BJ (cell line): ENCODE measurements around the gene ATE1. TPM values are rescaled to one million over a fixed set of nuclear protein-coding genes. Genes with fewer than 3 reads are reported as not detected.

ENCODE experiments used
- CTCF ChIA-PET: fragments of 350-600 bp; formaldehyde crosslinking; extraction: SDS; loops from one replicate; lab custom pipeline; 2021; ENCODE audit warnings: antibody characterized with exemption, inconsistent platforms; lab: Yijun Ruan, JAX
- POLR2A ChIA-PET: fragments of 300-600 bp; sonication (Branson Sonifier 250); formaldehyde crosslinking; extraction: SDS; loops from one replicate; lab custom pipeline; 2021; ENCODE audit warnings: antibody characterized with exemption; lab: Charles Lee
- DNase-seq: peaks from one replicate; pipeline ENCODE4 v3.0.0-alpha.2; 2011; ENCODE audit warnings: low read depth
- H3K27me3 ChIP-seq: 2 replicates; pipeline ENCODE4 v1.6.0; 2011; ENCODE audit warnings: low read length; ENCODE audit not compliant: control insufficient read depth, insufficient read depth
- H3K36me3 ChIP-seq: 2 replicates; pipeline ENCODE4 v1.5.1; 2011; ENCODE audit warnings: low read length; ENCODE audit not compliant: control insufficient read depth, insufficient read depth
- H3K4me3 ChIP-seq: 2 replicates; pipeline ENCODE4 v1.5.1; 2011; ENCODE audit warnings: low read depth, mild to moderate bottlenecking, control low read depth, low read length
- polyA plus RNA-seq: library from polyadenylated mRNA; depleted of rRNA; stranded (reverse); fragments of >200 nt; gene quantifications from 2 replicates; pipeline ENCODE4 v1.2.3, GENCODE V29; 2011
- TF ChIP-seq, protein P1 (sequence below): IDR thresholded peaks from 2 replicates; pipeline ENCODE4 v1.5.1; 2011; ENCODE audit warnings: low read depth, mild to moderate bottlenecking, control low read depth, inconsistent platforms, low read length, moderate library complexity; ENCODE audit not compliant: insufficient read depth

ATE1 gene
- polyA plus RNA-seq, 1 experiment, result 7.4 TPM

DNA sequence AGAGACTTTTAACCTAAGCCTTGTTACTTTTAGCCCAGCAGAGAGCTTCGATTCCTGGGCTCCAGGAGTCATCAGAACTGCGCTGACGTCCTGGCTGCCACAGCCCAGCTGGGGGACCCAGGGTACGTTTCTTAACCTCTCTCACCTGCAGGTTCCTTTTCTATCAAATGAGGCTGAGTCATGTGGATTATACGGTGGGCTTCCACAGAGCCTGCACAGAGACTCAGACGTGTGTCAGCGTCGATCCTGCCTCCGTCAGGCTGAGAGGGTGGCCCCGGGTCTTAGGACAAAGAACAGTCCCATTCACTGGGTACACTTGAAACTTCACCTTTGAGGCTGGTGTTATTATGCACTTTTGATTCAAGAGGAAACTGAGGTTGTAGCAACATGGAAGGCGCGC lies 228.9 kb downstream of the ATE1 start:
- no peaks in the 10 kb centered on the region for H3K27me3 ChIP-seq
- CTCF ChIA-PET, result no interaction called here
- H3K36me3 ChIP-seq, result no peaks in the 10 kb centered on the region
- no peak for DNase-seq
- POLR2A ChIA-PET, result no interaction called here
- H3K4me3 ChIP-seq, result no peak overlapping the region
- TF ChIP-seq, protein P1, sequence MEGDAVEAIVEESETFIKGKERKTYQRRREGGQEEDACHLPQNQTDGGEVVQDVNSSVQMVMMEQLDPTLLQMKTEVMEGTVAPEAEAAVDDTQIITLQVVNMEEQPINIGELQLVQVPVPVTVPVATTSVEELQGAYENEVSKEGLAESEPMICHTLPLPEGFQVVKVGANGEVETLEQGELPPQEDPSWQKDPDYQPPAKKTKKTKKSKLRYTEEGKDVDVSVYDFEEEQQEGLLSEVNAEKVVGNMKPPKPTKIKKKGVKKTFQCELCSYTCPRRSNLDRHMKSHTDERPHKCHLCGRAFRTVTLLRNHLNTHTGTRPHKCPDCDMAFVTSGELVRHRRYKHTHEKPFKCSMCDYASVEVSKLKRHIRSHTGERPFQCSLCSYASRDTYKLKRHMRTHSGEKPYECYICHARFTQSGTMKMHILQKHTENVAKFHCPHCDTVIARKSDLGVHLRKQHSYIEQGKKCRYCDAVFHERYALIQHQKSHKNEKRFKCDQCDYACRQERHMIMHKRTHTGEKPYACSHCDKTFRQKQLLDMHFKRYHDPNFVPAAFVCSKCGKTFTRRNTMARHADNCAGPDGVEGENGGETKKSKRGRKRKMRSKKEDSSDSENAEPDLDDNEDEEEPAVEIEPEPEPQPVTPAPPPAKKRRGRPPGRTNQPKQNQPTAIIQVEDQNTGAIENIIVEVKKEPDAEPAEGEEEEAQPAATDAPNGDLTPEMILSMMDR, result no peak

DNA sequence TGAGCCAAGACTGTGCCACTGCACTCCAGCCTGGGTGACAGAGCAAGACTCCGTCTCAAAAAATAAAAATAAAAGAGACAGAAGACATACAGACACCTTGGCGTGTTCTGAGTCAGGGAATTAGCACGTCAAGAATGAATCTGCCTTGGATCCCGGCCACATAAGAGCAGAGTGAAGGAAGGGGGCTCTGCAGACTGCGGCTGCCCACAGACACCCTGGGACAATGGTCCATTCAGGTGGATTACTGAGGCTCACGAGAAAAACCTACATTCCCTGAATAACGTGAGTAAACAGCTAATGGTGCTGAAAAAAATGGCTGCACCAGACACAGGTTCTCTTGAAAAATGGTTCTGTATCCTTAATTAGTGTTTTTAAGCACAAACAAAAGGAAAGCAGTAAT lies 229.5 kb downstream of the ATE1 start:
- no peak for DNase-seq
- Histone ChIP-seq H3K36me3 (no peaks in the 10 kb centered on the region), H3K4me3 (no peak overlapping the region), H3K27me3 (no peaks in the 10 kb centered on the region)
- ChIA-PET CTCF (no interaction called here), POLR2A (no interaction called here)
- TF ChIP-seq, protein P1, result no peak

DNA sequence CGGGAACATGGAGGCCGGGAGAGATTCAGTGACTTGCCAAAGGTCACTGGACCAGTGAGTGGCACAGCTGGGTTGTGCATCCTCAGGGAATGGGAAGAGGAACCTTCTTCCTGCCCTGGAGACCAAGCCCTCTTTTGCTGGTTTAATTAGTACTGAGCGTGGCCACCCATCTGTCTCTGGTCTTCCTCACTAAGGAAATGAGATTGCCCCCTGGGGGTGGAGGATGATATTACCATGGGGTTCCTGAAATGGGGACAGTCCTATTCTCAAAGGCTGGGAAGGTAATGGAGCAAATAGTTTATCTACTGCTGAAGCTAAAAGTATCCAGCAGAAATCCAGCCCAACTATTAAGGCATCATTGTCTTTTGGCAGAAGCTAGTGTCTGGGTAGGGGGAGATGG lies 231.0 kb downstream of the ATE1 start:
- CTCF ChIA-PET, result interaction anchor here (0.5 kb wide), 1 partner anchor 1337 kb away, joined by 4 read pairs; no protein-coding TSS in a partner anchor
- no peaks in the 10 kb centered on the region for H3K36me3 ChIP-seq
- DNase-seq, result no peak
- no peak overlapping the region for H3K4me3 ChIP-seq
- POLR2A ChIA-PET, result no interaction called here
- no peaks in the 10 kb centered on the region for H3K27me3 ChIP-seq
- TF ChIP-seq, protein P1, result peak; percentile 25; the same call in 1 of the 2 replicates

DNA sequence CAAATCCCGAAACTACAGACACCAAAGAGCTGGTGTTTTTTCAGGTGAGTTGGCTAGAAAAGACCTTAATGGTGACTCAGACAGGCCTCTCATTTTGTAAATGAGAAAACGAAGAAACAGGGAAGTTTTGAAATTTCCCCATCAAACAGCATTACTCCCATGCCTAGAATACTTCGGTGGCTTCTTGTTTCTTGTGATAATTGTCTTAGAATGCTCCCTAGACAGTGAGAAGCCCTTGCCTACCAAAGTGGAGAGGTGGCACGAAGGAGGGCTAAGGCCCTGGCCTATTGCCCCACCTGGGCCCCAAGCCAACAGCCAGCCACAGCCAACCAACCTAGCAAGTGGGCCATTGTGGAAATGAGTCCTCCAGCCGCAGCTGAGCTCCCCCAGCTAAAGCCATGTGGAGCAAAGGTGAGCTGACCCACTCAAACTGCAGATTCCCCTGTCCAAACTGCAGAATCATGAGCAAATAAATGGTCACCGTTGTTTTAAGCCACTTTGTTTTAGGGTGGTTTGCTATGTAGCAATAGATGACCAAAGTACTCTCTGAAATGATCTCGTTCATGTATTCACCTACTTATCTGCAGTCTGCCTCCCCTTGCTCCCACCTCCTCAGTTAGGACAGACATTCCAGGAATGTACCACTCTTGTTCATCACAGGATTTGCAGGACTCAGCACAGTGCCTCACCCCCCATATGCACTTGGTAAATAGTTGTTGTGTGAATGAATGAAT lies 231.9 kb downstream of the ATE1 start:
- no peak for DNase-seq
- no peak overlapping the region for H3K4me3 ChIP-seq
- POLR2A ChIA-PET, result no interaction called here
- CTCF ChIA-PET, result no interaction called here
- H3K36me3 ChIP-seq, result no peaks in the 10 kb centered on the region
- no peaks in the 10 kb centered on the region for H3K27me3 ChIP-seq
- TF ChIP-seq, protein P1, result no peak

DNA sequence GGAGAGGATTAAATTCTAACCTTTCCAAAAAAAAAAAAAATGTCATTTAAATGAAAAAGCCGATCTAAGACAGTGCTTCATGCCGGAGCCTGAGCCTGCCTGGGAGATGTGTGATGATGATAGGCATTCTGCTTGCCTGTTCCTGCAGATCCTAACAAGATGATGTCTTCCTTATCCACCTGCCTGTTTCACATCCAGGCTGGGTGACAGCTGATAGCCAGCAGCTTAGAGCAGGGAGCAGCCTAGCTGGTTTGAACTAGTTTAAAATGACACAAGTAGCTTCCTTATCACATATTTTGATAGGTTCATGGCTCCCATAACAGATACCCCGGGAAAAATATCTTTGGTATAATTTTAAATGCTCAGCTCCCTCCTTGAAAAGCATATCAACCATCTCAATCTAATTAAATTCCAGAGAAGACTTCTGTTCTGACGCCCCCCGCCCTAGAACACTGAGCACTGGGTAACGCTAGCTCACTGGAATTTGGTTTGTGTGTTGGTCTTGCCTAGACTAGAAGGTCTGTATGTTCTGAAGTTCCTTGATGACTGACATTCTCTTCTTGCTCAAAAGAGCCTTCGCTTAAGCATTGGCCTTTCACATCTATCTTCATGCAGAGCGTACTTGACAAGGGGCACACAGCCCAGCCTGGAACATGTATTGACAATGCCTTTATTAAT lies 232.7 kb downstream of the ATE1 start:
- Histone ChIP-seq H3K36me3 (no peaks in the 10 kb centered on the region), H3K27me3 (no peaks in the 10 kb centered on the region), H3K4me3 (no peak overlapping the region)
- no peak for DNase-seq
- CTCF ChIA-PET, result interaction anchor here (0.6 kb wide), 1 partner anchor 206 kb away, joined by 3 read pairs; no protein-coding TSS in a partner anchor
- TF ChIP-seq, protein P1, result no peak
- POLR2A ChIA-PET, result no interaction called here
